K562 (cell line): ENCODE measurements around the gene FAM47B. TPM values are rescaled to one million over a fixed set of nuclear protein-coding genes. Genes with fewer than 3 reads are reported as not detected.

Experiments
- ATAC-seq: fragments of 200-7000 bp; cut with Tn5 transposase; 3 replicates; pipeline ENCODE4 v1.9.1; 2020; ENCODE audit warnings: moderate library complexity
- BruUV-seq: library from RNA; stranded (reverse); fragments of 400-500 nt; replicated peaks from 2 replicates; lab custom pipeline; 2021; lab: Mats Ljungman, UMichigan
- CTCF ChIA-PET: fragments of 300-600 bp; formaldehyde crosslinking; extraction: SDS; loops from one replicate; lab custom pipeline; 2021; ENCODE audit warnings: low intra/inter-chr PET ratio; lab: Yijun Ruan, JAX
- POLR2A ChIA-PET: fragments of 300-600, 350-650 bp; sonication (Branson Sonifier 250); formaldehyde crosslinking; extraction: SDS; loops from one replicate; lab custom pipeline; 2021; ENCODE audit warnings: antibody characterized with exemption, inconsistent platforms; lab: Yijun Ruan, JAX
- DNase-seq, 4 experiments: peaks; one replicate each; pipeline versions ENCODE4 v3.0.0 to v3.0.0-alpha.2; 2011 to 2018; ENCODE audit warnings: low spot score in 3 of 4, mixed read lengths in 3 of 4; ENCODE audit errors: extremely low read depth in 1 of 4
- FAIRE-seq: peaks from 2 replicates; lab custom pipeline; 2011; peaks lifted over from hg19 to GRCh38; lab: Jason Lieb, UNC
- H2AFZ ChIP-seq: 2 replicates; pipeline ENCODE4 v1.6.0; 2011; ENCODE audit warnings: low read depth, low read length, control low read depth, inconsistent platforms
- H3K27ac ChIP-seq: fragments of 200-600 bp; 3 replicates; pipeline ENCODE4 v1.8.0; 2011; ENCODE audit warnings: low read depth, mild to moderate bottlenecking, control low read depth, inconsistent platforms, low read length, moderate library complexity, mixed read lengths; ENCODE audit errors: extremely low read depth
- H3K27me3 ChIP-seq, 2 experiments: fragments of 300-600 bp in 1 of 2; 2 replicates in 1 of 2; 3 replicates in 1 of 2; pipeline versions ENCODE4 v1.6.0 to v1.8.0; 2011; ENCODE audit warnings: inconsistent platforms in 2 of 2, low read length in 2 of 2, mild to moderate bottlenecking in 1 of 2, mixed read lengths in 1 of 2, moderate library complexity in 1 of 2; ENCODE audit not compliant: control insufficient read depth in 2 of 2, insufficient read depth in 2 of 2
- H3K36me3 ChIP-seq: fragments of 300-600 bp; 3 replicates; pipeline ENCODE4 v1.8.0; 2011; ENCODE audit warnings: mild to moderate bottlenecking, low read length, inconsistent platforms; ENCODE audit not compliant: control insufficient read depth, insufficient read depth
- H3K4me1 ChIP-seq, 2 experiments: fragments of 200-600 bp in 1 of 2; replicated peaks in 1 of 2; 2 replicates in 1 of 2; 3 replicates in 1 of 2; pipeline versions ENCODE4 v1.5.1 to v1.8.0; 2011; ENCODE audit warnings: inconsistent platforms in 2 of 2, low read length in 2 of 2, mild to moderate bottlenecking in 1 of 2, mixed read lengths in 1 of 2, moderate library complexity in 1 of 2; ENCODE audit not compliant: control insufficient read depth in 2 of 2, insufficient read depth in 2 of 2
- H3K4me2 ChIP-seq: 2 replicates; pipeline ENCODE4 v1.6.1; 2011; ENCODE audit warnings: low read length, control low read depth, inconsistent platforms, mixed read lengths; ENCODE audit not compliant: insufficient read depth
- H3K4me3 ChIP-seq: fragments of 200-600 bp; sonication (generic), shearing (Covaris generic); 2 replicates; pipeline ENCODE4 v1.5.1; 2016; ENCODE audit warnings: control low read depth, inconsistent platforms
- H3K79me2 ChIP-seq: fragments of 200-600 bp; 3 replicates; pipeline ENCODE4 v1.8.0; 2011; ENCODE audit warnings: low read length, inconsistent platforms; ENCODE audit not compliant: control insufficient read depth, insufficient read depth
- H3K9ac ChIP-seq, 2 experiments: 2 replicates each; pipeline versions ENCODE4 v1.6.0 to v1.6.1; 2011; ENCODE audit warnings: low read depth in 2 of 2, low read length in 2 of 2, control low read depth in 1 of 2, inconsistent platforms in 1 of 2, mild to moderate bottlenecking in 1 of 2, mixed read lengths in 1 of 2; ENCODE audit not compliant: insufficient read depth in 1 of 2
- H3K9me1 ChIP-seq: one replicate; pipeline ENCODE4 v1.6.0; 2011; ENCODE audit warnings: inconsistent platforms, mild to moderate bottlenecking, low read length, moderate library complexity; ENCODE audit not compliant: control insufficient read depth, insufficient read depth
- H3K9me3 ChIP-seq: replicated peaks from 2 replicates; pipeline ENCODE4 v1.5.1; 2011; ENCODE audit warnings: low read depth, low read length, inconsistent platforms; ENCODE audit not compliant: control insufficient read depth, insufficient read depth
- H4K20me1 ChIP-seq: replicated peaks from 2 replicates; pipeline ENCODE4 v1.6.1; 2011; ENCODE audit warnings: low read length, inconsistent platforms, mixed read lengths; ENCODE audit not compliant: control insufficient read depth, insufficient read depth
- C11orf30 ChIP-seq: fragments of 450-650 bp; IDR thresholded peaks from 2 replicates; pipeline ENCODE4 v1.6.1; 2016; ENCODE audit warnings: low read depth, mild to moderate bottlenecking
- FOS ChIP-seq: IDR thresholded peaks from 3 replicates; pipeline ENCODE4 v1.6.1; 2011; ENCODE audit not compliant: insufficient read length; ENCODE audit errors: extremely low read depth
- FOXJ3 ChIP-seq: sonication (generic); formaldehyde crosslinking; IDR thresholded peaks from 2 replicates; pipeline ENCODE4 v1.4.0; 2020; ENCODE audit warnings: mild to moderate bottlenecking, missing genetic modification reagents
- FOXM1 ChIP-seq, 2 experiments: fragments of 450-650 bp in 1 of 2; sonication (generic) in 1 of 2; formaldehyde crosslinking in 1 of 2; IDR thresholded peaks; 2 replicates each; pipeline versions ENCODE4 v1.6.1 to v1.9.0; 2017 to 2022; ENCODE audit warnings: low read depth in 2 of 2, mild to moderate bottlenecking in 2 of 2, missing genetic modification reagents in 1 of 2, moderate library complexity in 1 of 2
- GABPB2 ChIP-seq: fragments of 250-450 bp; sonication (Bioruptor Pico); conservative IDR thresholded peaks from 2 replicates; pipeline ENCODE4 v1.5.1; 2021; ENCODE audit warnings: mild to moderate bottlenecking
- MCM3 ChIP-seq: fragments of 450-650 bp; IDR thresholded peaks from 2 replicates; pipeline ENCODE4 v1.6.1; 2016
- RBM15 ChIP-seq: fragments of 200-400 bp; formaldehyde crosslinking; IDR thresholded peaks from 2 replicates; pipeline ENCODE4 v1.6.1; 2018; ENCODE audit warnings: mild to moderate bottlenecking, low read length, moderate library complexity; ENCODE audit not compliant: insufficient read depth
- SREBF1 ChIP-seq: fragments of 150-350 bp; IDR thresholded peaks from 2 replicates; pipeline ENCODE4 v1.6.1; 2014; ENCODE audit warnings: antibody characterized with exemption, low read depth, low read length, borderline replicate concordance
- U2AF1 ChIP-seq: fragments of 200-400 bp; formaldehyde crosslinking; optimal IDR thresholded peaks from 2 replicates; pipeline ENCODE3; 2017; ENCODE audit warnings: mild to moderate bottlenecking, low read depth, low read length, moderate library complexity
- ZBTB17 ChIP-seq: fragments of 450-650 bp; formaldehyde crosslinking; IDR thresholded peaks from 2 replicates; pipeline ENCODE4 v1.4.0; 2020; ENCODE audit warnings: mild to moderate bottlenecking
- ZNF274 ChIP-seq: IDR thresholded peaks from 2 replicates; pipeline ENCODE4 v1.6.1; 2011; ENCODE audit warnings: low read depth, mild to moderate bottlenecking, low read length, moderate library complexity, borderline replicate concordance
- ZNF316 ChIP-seq: fragments of 450-650 bp; IDR thresholded peaks from 2 replicates; pipeline ENCODE4 v1.6.1; 2016
- ZNF408 ChIP-seq: fragments of 250-450 bp; sonication (Bioruptor Pico); IDR thresholded peaks from 2 replicates; pipeline ENCODE4 v1.4.0; 2020; ENCODE audit warnings: low read depth, mild to moderate bottlenecking, moderate library complexity
- in situ Hi-C: fragments of 300-500 bp; cut with MboI; formaldehyde crosslinking; loops from 4 replicates; pipeline ENCODE4 v1.15.0; 2018; ENCODE audit warnings: inconsistent platforms, mixed read lengths
- intact Hi-C: fragments of 100-400 bp; cut with micrococcal nuclease; formaldehyde crosslinking; loops from 2 replicates; pipeline ENCODE4 v1.14.2; 2022
- polyA plus RNA-seq, 8 experiments: library from polyadenylated mRNA; depleted of rRNA in 4 of 8; stranded (reverse) in 5 of 8; unstranded in 3 of 8; fragments of >200 nt; fragmentation: Nextera tagmentation in 2 of 8; fragmentation: Illumina TruSeq in 1 of 8; extraction: Ambion mirVana in 2 of 8; extraction: Trizol in 1 of 8; gene quantifications; 2 replicates each; pipeline versions ENCODE4 v1.2.1 to v1.2.3, GENCODE V29; 2011 to 2014; ENCODE audit warnings: inconsistent platforms in 1 of 8, missing spikeins in 1 of 8
- total RNA-seq, 7 experiments: library from RNA; depleted of rRNA in 6 of 7; stranded (reverse); fragments of >200 nt in 6 of 7; fragmentation: Illumina TruSeq in 2 of 7; extraction: Trizol in 2 of 7; gene quantifications; 2 replicates each; pipeline versions ENCODE4 v1.2.1 to v1.2.3, GENCODE V29; 2011 to 2021; ENCODE audit warnings: low replicate concordance in 1 of 7
- TF ChIP-seq, protein P1 (sequence below): fragments of 250-450 bp; sonication (Bioruptor Pico); IDR thresholded peaks from 2 replicates; pipeline ENCODE4 v1.5.0; 2021; ENCODE audit warnings: mild to moderate bottlenecking, moderate library complexity
- TF ChIP-seq, protein P2 (sequence below), 2 experiments: IDR thresholded peaks; 2 replicates each; pipeline ENCODE4 v1.6.1; 2012; ENCODE audit warnings: improper control_type of control experiment in 2 of 2, low read depth in 2 of 2, low read length in 2 of 2, borderline replicate concordance in 1 of 2

FAM47B gene
- total and polyA plus RNA-seq, 9 of the 15 experiments (the other 6 are each of a cell fraction or from before 2014, with no cell fraction given): not detected

DNA sequence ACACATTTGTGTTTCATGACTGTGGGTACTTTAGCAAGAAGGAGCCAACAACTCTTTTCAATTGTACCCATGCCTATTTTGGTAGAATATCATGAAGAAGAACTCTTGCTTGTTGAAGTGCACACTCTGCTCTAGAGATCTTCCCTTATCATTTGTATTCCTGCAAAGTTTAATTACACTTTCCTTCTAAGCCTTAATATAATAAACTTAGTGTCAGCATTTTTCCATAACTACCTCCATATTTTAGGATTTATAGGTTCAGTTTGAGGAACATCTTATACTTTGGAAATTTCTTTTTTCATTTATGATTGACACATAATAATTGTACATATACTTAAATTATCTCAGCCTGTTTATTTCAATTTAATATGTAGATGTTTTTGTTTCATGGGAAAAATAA is 19.1 kb downstream of the FAM47B start:
- Histone ChIP-seq H3K9me1 (no peaks in the 10 kb centered on the region), H4K20me1 (no peaks in the 10 kb centered on the region), H2AFZ (no peak overlapping the region), H3K4me2 (no peak overlapping the region), H3K79me2 (no peaks in the 10 kb centered on the region), H3K27me3 (no peaks in the 10 kb centered on the region), H3K4me3 (no peak overlapping the region), H3K9me3 (no peaks in the 10 kb centered on the region), H3K4me1 (no peaks in the 10 kb centered on the region), H3K36me3 (no peaks in the 10 kb centered on the region), H3K9ac (no peak overlapping the region), H3K27ac (no peak overlapping the region)
- no TSS peak for BruUV-seq
- no peak for DNase-seq
- ChIA-PET POLR2A (no interaction called here), CTCF (no interaction called here)
- ATAC-seq: no peak
- TF ChIP-seq C11orf30 (0 out of 2 replicates have a peak, but pooled peaks have one; percentile 6), FOS (no peak), GABPB2 (no peak), ZNF316 (peak; percentile 23; the same call in 1 of the 2 replicates), SREBF1 (no peak), FOXJ3 (no peak), ZBTB17 (CRISPR knock-in tag) (no peak), ZNF274 (no peak), U2AF1 (no peak), FOXM1 (IDR thresholded peaks at IDR 0.05; ENCODE audit: low read depth) (no peak), FOXM1 (CRISPR knock-in tag; IDR thresholded peaks at IDR 0.05; ENCODE audit: low read depth) (no peak), MCM3 (no peak), ZNF408 (no peak), RBM15 (no peak)
- TF ChIP-seq, protein P1, sequence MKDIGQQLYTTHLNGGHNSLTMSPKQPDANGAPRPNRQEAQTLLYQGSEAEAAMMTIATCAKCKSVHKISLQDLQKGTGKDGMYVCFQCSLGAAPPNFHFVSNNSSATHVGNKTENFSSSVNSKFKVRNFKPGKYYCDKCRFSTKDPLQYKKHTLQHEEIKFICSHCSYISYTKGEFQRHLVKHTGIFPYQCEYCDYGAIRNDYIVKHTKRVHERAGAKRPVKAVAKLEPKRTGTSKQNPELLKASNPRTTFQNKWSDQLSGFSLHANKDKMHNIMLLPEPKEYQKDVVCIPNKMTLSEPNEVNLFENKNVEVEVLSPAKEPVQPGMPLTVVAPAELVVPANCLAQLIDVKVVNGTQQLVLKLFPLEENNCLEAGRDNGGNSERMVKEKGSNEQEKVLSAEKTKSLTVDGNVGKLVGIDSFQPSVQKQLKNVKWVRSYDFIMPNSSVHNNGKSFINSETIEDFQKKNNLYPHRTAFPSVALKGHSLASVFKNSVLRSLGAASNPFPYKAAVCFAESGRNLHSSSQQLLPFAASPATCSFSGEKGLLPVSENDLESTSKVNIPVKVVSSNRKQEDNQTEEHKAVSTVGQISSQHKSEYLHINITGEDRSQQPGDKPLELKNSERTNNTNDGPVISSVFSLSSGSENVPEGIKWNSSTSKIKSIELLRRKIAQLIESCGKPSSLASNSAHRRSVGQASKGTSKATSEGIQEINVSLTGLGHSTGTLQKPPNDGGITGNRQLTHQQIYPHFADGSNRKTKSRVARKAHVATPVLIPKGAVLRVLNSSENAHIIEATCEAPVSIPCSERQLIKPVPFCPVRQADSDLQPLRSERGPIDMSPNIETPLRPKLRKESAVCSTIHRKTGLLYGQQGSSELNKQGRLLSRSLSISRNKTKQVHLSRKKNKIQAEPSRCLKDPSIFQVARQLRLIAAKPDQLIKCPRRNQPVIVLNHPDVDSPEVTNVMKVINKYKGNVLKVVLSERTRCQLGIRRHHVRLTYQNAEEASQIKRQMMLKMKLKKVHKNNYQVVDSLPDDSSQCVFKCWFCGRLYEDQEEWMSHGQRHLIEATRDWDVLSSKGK (CRISPR knock-in tag): no peak
- TF ChIP-seq, protein P2, sequence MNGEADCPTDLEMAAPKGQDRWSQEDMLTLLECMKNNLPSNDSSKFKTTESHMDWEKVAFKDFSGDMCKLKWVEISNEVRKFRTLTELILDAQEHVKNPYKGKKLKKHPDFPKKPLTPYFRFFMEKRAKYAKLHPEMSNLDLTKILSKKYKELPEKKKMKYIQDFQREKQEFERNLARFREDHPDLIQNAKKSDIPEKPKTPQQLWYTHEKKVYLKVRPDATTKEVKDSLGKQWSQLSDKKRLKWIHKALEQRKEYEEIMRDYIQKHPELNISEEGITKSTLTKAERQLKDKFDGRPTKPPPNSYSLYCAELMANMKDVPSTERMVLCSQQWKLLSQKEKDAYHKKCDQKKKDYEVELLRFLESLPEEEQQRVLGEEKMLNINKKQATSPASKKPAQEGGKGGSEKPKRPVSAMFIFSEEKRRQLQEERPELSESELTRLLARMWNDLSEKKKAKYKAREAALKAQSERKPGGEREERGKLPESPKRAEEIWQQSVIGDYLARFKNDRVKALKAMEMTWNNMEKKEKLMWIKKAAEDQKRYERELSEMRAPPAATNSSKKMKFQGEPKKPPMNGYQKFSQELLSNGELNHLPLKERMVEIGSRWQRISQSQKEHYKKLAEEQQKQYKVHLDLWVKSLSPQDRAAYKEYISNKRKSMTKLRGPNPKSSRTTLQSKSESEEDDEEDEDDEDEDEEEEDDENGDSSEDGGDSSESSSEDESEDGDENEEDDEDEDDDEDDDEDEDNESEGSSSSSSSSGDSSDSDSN (IDR thresholded peaks at IDR 0.05; ENCODE audit: borderline replicate concordance in 1 of 2, low read depth in 2 of 2, low read length in 2 of 2): no peak
- intact Hi-C loops: no loop called here
- FAIRE-seq: no peak
- in situ Hi-C loops: no loop called here
